ENCODE results near the gene CCDC142.

GRCh38 chr2:74489906-74490305, 7.1 kb upstream of the CCDC142 start:
- TF ChIP-seq POLR2A (IDR thresholded peaks at IDR 0.05) (no peak), CTCF (IDR thresholded peaks at IDR 0.05) (no peak)
